HEK293 (cell line): ENCODE data around the gene JPH2.

Experiments
- EGR2 ChIP-seq: fragments of 450-650 bp; formaldehyde crosslinking; IDR thresholded peaks from 2 replicates; pipeline ENCODE4 v1.5.1; 2016; ENCODE audit warnings: low read depth, missing biosample characterization, missing genetic modification characterization
- GLI2 ChIP-seq: fragments of 450-650 bp; formaldehyde crosslinking; IDR thresholded peaks from 2 replicates; pipeline ENCODE4; 2017; ENCODE audit warnings: missing biosample characterization, missing genetic modification characterization, low read depth, borderline replicate concordance
- KLF10 ChIP-seq: fragments of 450-650 bp; IDR thresholded peaks from 2 replicates; pipeline ENCODE4 v1.5.1; 2018; ENCODE audit warnings: missing biosample characterization, mild to moderate bottlenecking, missing genetic modification characterization
- RBAK ChIP-seq: fragments of 450-650 bp; formaldehyde crosslinking; IDR thresholded peaks from 2 replicates; pipeline ENCODE4 v1.5.1; 2016; ENCODE audit warnings: missing biosample characterization, missing genetic modification characterization
- ZBTB17 ChIP-seq: fragments of 450-650 bp; formaldehyde crosslinking; IDR thresholded peaks from 2 replicates; pipeline ENCODE4 v1.5.1; 2016; ENCODE audit warnings: missing biosample characterization, missing genetic modification characterization
- ZBTB20 ChIP-seq: fragments of 450-650 bp; formaldehyde crosslinking; IDR thresholded peaks from 2 replicates; pipeline ENCODE4 v1.5.1; 2016; ENCODE audit warnings: missing biosample characterization, missing genetic modification characterization
- ZFHX2 ChIP-seq: fragments of 450-650 bp; formaldehyde crosslinking; conservative IDR thresholded peaks from 2 replicates; pipeline ENCODE4 v1.5.1; 2016; ENCODE audit warnings: missing biosample characterization, missing genetic modification characterization
- ZFP37 ChIP-seq: fragments of 450-650 bp; formaldehyde crosslinking; IDR thresholded peaks from 2 replicates; pipeline ENCODE4 v1.5.1; 2016; ENCODE audit warnings: missing biosample characterization, missing genetic modification characterization
- ZNF223 ChIP-seq: fragments of 450-650 bp; formaldehyde crosslinking; IDR thresholded peaks from 2 replicates; pipeline ENCODE4 v1.5.1; 2016; ENCODE audit warnings: missing biosample characterization, missing genetic modification characterization
- ZNF23 ChIP-seq: fragments of 450-650 bp; formaldehyde crosslinking; IDR thresholded peaks from 2 replicates; pipeline ENCODE4 v1.5.1; 2016; ENCODE audit warnings: missing biosample characterization, missing genetic modification characterization, borderline replicate concordance
- ZNF266 ChIP-seq: fragments of 450-650 bp; formaldehyde crosslinking; IDR thresholded peaks from 2 replicates; pipeline ENCODE4 v1.5.1; 2016; ENCODE audit warnings: missing biosample characterization, missing genetic modification characterization, low read depth
- ZNF274 ChIP-seq, 2 experiments: fragments of 200-500 bp in 1 of 2; fragments of 450-650 bp in 1 of 2; sonication (Bioruptor generic) in 1 of 2; formaldehyde crosslinking in 1 of 2; IDR thresholded peaks; 2 replicates each; pipeline versions ENCODE4 v1.5.1 to v1.6.1; 2014 to 2016; ENCODE audit warnings: borderline replicate concordance in 1 of 2, inconsistent platforms in 1 of 2, low read length in 1 of 2, missing biosample characterization in 1 of 2, missing genetic modification characterization in 1 of 2
- ZNF521 ChIP-seq: fragments of 450-650 bp; formaldehyde crosslinking; IDR thresholded peaks from 2 replicates; pipeline ENCODE4 v1.5.1; 2017; ENCODE audit warnings: missing biosample characterization, mild to moderate bottlenecking, missing genetic modification characterization
- ZNF600 ChIP-seq: fragments of 450-650 bp; formaldehyde crosslinking; IDR thresholded peaks from 2 replicates; pipeline ENCODE4 v1.5.1; 2016; ENCODE audit warnings: missing biosample characterization, missing genetic modification characterization
- ZNF623 ChIP-seq: fragments of 450-650 bp; formaldehyde crosslinking; IDR thresholded peaks from 2 replicates; pipeline ENCODE4 v1.5.1; 2016; ENCODE audit warnings: missing biosample characterization, missing genetic modification characterization
- ZNF629 ChIP-seq: fragments of 450-650 bp; formaldehyde crosslinking; IDR thresholded peaks from 2 replicates; pipeline ENCODE4 v1.5.1; 2017; ENCODE audit warnings: missing biosample characterization, missing genetic modification characterization
- ZNF768 ChIP-seq: fragments of 450-650 bp; formaldehyde crosslinking; IDR thresholded peaks from 2 replicates; pipeline ENCODE4 v1.5.1; 2018; ENCODE audit warnings: missing biosample characterization, mild to moderate bottlenecking, missing genetic modification characterization
- ZNF777 ChIP-seq: fragments of 450-650 bp; formaldehyde crosslinking; IDR thresholded peaks from 2 replicates; pipeline ENCODE4 v1.5.1; 2017; ENCODE audit warnings: missing biosample characterization, missing genetic modification characterization, borderline replicate concordance
- TF ChIP-seq, protein P1 (sequence below): fragments of 450-650 bp; IDR thresholded peaks from 2 replicates; pipeline ENCODE4 v1.5.1; 2018; ENCODE audit warnings: missing biosample characterization, missing genetic modification characterization
- TF ChIP-seq, protein P2 (sequence below): fragments of 450-650 bp; formaldehyde crosslinking; IDR thresholded peaks from 2 replicates; pipeline ENCODE4 v1.5.1; 2016; ENCODE audit warnings: missing biosample characterization, missing genetic modification characterization
- TF ChIP-seq, protein P3 (sequence below): fragments of 450-650 bp; formaldehyde crosslinking; IDR thresholded peaks from 2 replicates; pipeline ENCODE4 v1.5.1; 2016; ENCODE audit warnings: missing biosample characterization, missing genetic modification characterization
- TF ChIP-seq, protein P4 (sequence below): fragments of 450-650 bp; formaldehyde crosslinking; IDR thresholded peaks from 2 replicates; pipeline ENCODE4 v1.5.1; 2016; ENCODE audit warnings: missing biosample characterization, missing genetic modification characterization
- TF ChIP-seq, protein P5 (sequence below): fragments of 450-650 bp; formaldehyde crosslinking; IDR thresholded peaks from 2 replicates; pipeline ENCODE4 v1.5.1; 2016; ENCODE audit warnings: missing biosample characterization, missing genetic modification characterization
- TF ChIP-seq, protein P6 (sequence below): fragments of 450-650 bp; formaldehyde crosslinking; IDR thresholded peaks from 2 replicates; pipeline ENCODE4 v1.5.1; 2016; ENCODE audit warnings: missing biosample characterization, missing genetic modification characterization
- TF ChIP-seq, protein P7 (sequence below): sonication (generic); formaldehyde crosslinking; IDR thresholded peaks from 2 replicates; pipeline ENCODE4 v1.8.1; 2022; ENCODE audit warnings: mild to moderate bottlenecking, moderate library complexity, missing genetic modification reagents

The JPH2 gene

DNA sequence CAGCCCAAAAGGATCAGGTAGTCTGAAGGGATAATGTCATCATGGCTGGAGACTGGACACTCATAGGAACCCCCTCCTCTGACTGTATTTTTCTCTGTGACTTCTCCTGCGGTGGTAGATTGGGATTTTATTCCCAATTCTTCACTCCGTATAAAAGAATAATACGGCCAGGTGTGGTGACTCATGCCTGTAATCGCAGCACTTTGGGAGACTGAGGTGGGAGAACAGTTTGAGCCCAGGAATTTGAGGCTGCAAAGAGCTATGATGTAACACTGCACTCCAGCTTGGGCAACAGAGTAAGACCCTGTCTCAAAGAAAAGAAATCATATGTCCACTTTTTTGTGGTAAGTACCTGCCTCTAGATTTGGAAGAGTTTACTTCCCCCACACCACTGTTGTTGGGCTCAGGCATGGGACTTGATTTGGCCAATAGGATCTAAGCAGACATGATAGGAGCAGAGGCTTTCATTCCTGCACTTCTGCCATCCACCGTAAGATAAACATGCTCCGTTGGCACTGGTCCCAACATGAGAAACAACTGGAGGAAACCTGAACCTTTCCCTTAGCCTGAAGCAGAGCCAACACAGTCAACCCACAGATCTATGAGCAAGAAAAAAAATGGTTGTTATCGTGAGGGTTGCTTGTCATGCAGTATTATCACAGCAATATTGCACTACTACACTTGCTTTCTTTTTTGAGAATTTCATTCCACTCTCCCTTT, 82.0 kb downstream of the JPH2 start (continued):
- TF ChIP-seq, protein P1, sequence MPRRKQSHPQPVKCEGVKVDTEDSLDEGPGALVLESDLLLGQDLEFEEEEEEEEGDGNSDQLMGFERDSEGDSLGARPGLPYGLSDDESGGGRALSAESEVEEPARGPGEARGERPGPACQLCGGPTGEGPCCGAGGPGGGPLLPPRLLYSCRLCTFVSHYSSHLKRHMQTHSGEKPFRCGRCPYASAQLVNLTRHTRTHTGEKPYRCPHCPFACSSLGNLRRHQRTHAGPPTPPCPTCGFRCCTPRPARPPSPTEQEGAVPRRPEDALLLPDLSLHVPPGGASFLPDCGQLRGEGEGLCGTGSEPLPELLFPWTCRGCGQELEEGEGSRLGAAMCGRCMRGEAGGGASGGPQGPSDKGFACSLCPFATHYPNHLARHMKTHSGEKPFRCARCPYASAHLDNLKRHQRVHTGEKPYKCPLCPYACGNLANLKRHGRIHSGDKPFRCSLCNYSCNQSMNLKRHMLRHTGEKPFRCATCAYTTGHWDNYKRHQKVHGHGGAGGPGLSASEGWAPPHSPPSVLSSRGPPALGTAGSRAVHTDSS (tag by site-specific recombination) = no peak
- peak; percentile 55; the same call in 1 of the 2 replicates for TF ChIP-seq ZNF629 (tag by site-specific recombination)
- TF ChIP-seq, protein P2, sequence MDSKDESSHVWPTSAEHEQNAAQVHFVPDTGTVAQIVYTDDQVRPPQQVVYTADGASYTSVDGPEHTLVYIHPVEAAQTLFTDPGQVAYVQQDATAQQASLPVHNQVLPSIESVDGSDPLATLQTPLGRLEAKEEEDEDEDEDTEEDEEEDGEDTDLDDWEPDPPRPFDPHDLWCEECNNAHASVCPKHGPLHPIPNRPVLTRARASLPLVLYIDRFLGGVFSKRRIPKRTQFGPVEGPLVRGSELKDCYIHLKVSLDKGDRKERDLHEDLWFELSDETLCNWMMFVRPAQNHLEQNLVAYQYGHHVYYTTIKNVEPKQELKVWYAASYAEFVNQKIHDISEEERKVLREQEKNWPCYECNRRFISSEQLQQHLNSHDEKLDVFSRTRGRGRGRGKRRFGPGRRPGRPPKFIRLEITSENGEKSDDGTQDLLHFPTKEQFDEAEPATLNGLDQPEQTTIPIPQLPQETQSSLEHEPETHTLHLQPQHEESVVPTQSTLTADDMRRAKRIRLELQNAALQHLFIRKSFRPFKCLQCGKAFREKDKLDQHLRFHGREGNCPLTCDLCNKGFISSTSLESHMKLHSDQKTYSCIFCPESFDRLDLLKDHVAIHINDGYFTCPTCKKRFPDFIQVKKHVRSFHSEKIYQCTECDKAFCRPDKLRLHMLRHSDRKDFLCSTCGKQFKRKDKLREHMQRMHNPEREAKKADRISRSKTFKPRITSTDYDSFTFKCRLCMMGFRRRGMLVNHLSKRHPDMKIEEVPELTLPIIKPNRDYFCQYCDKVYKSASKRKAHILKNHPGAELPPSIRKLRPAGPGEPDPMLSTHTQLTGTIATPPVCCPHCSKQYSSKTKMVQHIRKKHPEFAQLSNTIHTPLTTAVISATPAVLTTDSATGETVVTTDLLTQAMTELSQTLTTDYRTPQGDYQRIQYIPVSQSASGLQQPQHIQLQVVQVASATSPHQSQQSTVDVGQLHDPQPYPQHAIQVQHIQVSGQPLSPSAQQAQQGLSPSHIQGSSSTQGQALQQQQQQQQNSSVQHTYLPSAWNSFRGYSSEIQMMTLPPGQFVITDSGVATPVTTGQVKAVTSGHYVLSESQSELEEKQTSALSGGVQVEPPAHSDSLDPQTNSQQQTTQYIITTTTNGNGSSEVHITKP (tag by site-specific recombination) = peak; percentile 79
- TF ChIP-seq ZNF623 = no peak
- TF ChIP-seq ZNF23 (tag by site-specific recombination) = no peak
- TF ChIP-seq ZNF521 (tag by site-specific recombination) = no peak
- TF ChIP-seq ZFHX2 (tag by site-specific recombination) = peak; percentile 40
- peak; percentile 86 for TF ChIP-seq ZNF600
- TF ChIP-seq, protein P3, sequence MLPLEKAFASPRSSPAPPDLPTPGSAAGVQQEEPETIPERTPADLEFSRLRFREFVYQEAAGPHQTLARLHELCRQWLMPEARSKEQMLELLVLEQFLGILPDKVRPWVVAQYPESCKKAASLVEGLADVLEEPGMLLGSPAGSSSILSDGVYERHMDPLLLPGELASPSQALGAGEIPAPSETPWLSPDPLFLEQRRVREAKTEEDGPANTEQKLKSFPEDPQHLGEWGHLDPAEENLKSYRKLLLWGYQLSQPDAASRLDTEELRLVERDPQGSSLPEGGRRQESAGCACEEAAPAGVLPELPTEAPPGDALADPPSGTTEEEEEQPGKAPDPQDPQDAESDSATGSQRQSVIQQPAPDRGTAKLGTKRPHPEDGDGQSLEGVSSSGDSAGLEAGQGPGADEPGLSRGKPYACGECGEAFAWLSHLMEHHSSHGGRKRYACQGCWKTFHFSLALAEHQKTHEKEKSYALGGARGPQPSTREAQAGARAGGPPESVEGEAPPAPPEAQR (tag by site-specific recombination) = no peak
- TF ChIP-seq GLI2 (tag by site-specific recombination) = no peak
- TF ChIP-seq, protein P4, sequence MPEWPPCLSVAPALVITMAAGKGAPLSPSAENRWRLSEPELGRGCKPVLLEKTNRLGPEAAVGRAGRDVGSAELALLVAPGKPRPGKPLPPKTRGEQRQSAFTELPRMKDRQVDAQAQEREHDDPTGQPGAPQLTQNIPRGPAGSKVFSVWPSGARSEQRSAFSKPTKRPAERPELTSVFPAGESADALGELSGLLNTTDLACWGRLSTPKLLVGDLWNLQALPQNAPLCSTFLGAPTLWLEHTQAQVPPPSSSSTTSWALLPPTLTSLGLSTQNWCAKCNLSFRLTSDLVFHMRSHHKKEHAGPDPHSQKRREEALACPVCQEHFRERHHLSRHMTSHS (tag by site-specific recombination) = no peak
- TF ChIP-seq, protein P5, sequence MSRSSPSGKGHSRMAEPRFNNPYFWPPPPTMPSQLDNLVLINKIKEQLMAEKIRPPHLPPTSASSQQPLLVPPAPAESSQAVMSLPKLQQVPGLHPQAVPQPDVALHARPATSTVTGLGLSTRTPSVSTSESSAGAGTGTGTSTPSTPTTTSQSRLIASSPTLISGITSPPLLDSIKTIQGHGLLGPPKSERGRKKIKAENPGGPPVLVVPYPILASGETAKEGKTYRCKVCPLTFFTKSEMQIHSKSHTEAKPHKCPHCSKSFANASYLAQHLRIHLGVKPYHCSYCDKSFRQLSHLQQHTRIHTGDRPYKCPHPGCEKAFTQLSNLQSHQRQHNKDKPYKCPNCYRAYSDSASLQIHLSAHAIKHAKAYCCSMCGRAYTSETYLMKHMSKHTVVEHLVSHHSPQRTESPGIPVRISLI = 0 out of 2 replicates have a peak, but pooled peaks have one; percentile 51
- TF ChIP-seq EGR2 (tag by site-specific recombination) = peak; percentile 8; the same call in 1 of the 2 replicates
- TF ChIP-seq ZBTB20 (tag by site-specific recombination) = no peak
- no peak for TF ChIP-seq ZNF223 (tag by site-specific recombination)
- TF ChIP-seq ZFP37 = no peak
- no peak for TF ChIP-seq ZNF266
- TF ChIP-seq ZNF274 (IDR thresholded peaks at IDR 0.05; ENCODE audit: low read length) = no peak
- no peak for TF ChIP-seq ZNF274 (tag by site-specific recombination; IDR thresholded peaks at IDR 0.05; ENCODE audit: borderline replicate concordance)
- TF ChIP-seq KLF10 (tag by site-specific recombination) = no peak
- TF ChIP-seq, protein P6, sequence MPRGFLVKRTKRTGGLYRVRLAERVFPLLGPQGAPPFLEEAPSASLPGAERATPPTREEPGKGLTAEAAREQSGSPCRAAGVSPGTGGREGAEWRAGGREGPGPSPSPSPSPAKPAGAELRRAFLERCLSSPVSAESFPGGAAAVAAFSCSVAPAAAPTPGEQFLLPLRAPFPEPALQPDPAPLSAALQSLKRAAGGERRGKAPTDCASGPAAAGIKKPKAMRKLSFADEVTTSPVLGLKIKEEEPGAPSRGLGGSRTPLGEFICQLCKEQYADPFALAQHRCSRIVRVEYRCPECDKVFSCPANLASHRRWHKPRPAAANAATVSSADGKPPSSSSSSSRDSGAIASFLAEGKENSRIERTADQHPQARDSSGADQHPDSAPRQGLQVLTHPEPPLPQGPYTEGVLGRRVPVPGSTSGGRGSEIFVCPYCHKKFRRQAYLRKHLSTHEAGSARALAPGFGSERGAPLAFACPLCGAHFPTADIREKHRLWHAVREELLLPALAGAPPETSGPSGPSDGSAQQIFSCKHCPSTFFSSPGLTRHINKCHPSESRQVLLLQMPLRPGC = peak; percentile 74; the same call in 1 of the 2 replicates
- TF ChIP-seq, protein P7, sequence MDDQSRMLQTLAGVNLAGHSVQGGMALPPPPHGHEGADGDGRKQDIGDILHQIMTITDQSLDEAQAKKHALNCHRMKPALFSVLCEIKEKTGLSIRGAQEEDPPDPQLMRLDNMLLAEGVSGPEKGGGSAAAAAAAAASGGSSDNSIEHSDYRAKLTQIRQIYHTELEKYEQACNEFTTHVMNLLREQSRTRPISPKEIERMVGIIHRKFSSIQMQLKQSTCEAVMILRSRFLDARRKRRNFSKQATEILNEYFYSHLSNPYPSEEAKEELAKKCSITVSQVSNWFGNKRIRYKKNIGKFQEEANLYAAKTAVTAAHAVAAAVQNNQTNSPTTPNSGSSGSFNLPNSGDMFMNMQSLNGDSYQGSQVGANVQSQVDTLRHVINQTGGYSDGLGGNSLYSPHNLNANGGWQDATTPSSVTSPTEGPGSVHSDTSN = no peak
- TF ChIP-seq ZBTB17 (tag by site-specific recombination) = peak; percentile 87
- no peak for TF ChIP-seq ZNF777 (tag by site-specific recombination)
- no peak for TF ChIP-seq ZNF768 (tag by site-specific recombination)
- TF ChIP-seq RBAK (tag by site-specific recombination) = no peak
